Ectodermal cell (in vitro differentiated cells): Measurements from ENCODE around the gene PTPRN2.

Experiments
- H3K27ac ChIP-seq: 2 replicates; pipeline ENCODE4 v1.7.0; 2013; ENCODE audit warnings: mild to moderate bottlenecking, low read depth, low read length; ENCODE audit not compliant: insufficient read depth, poor library complexity, severe bottlenecking
- H3K27me3 ChIP-seq: 2 replicates; pipeline ENCODE4 v1.7.0; 2013; ENCODE audit warnings: mild to moderate bottlenecking, low read length; ENCODE audit not compliant: insufficient read depth, control insufficient read depth, poor library complexity, severe bottlenecking
- H3K36me3 ChIP-seq: one replicate; pipeline ENCODE4 v1.7.0; 2013; ENCODE audit warnings: low read length; ENCODE audit not compliant: control insufficient read depth, insufficient read depth
- H3K4me1 ChIP-seq: one replicate; pipeline ENCODE4 v1.7.0; 2013; ENCODE audit warnings: low read length; ENCODE audit not compliant: control insufficient read depth, insufficient read depth
- H3K4me3 ChIP-seq: 2 replicates; pipeline ENCODE4 v1.7.0; 2013; ENCODE audit warnings: low read depth, low read length, control low read depth; ENCODE audit not compliant: insufficient read depth
- H3K9me3 ChIP-seq: 2 replicates; pipeline ENCODE4 v1.7.0; 2013; ENCODE audit warnings: mild to moderate bottlenecking, low read length, moderate library complexity; ENCODE audit not compliant: control insufficient read depth
- WGBS, 2 experiments: methylation state at CpG; one replicate each; pipeline ENCODE4 v1.1.7; 2013; ENCODE audit warnings: missing lambda C conversion rate in 2 of 2; 5-methylcytosine and 5-hydroxymethylcytosine counted together

Gene PTPRN2

GRCh38 chr7:158398750-158399149, 188.9 kb downstream of the PTPRN2 start:
- H3K36me3 ChIP-seq: no peaks in the 10 kb centered on the region
- no peaks in the 10 kb centered on the region for H3K4me1 ChIP-seq
- no peaks in the 10 kb centered on the region for H3K27me3 ChIP-seq
- H3K27ac ChIP-seq: no peak overlapping the region
- 40 to 67% methylated on average over 1 of the region's 1 CpG for WGBS, 2 experiments
- H3K9me3 ChIP-seq: peaks cover 7% of the 10 kb centered on the region
- no peak overlapping the region for H3K4me3 ChIP-seq

GRCh38 chr7:158397885-158398284, 189.7 kb downstream of the PTPRN2 start:
- Histone ChIP-seq H3K4me3 (no peak overlapping the region), H3K27me3 (no peaks in the 10 kb centered on the region), H3K9me3 (peaks cover 7% of the 10 kb centered on the region), H3K27ac (no peak overlapping the region), H3K4me1 (no peaks in the 10 kb centered on the region), H3K36me3 (no peaks in the 10 kb centered on the region)
- 70 to 77% methylated on average over 6 of the region's 6 CpGs for WGBS, 2 experiments

- H3K9me3 ChIP-seq: peaks cover 7% of the 10 kb centered on the region
- H3K27me3 ChIP-seq: no peaks in the 10 kb centered on the region
- no peak overlapping the region for H3K27ac ChIP-seq
- H3K4me1 ChIP-seq: no peaks in the 10 kb centered on the region
- no peaks in the 10 kb centered on the region for H3K36me3 ChIP-seq
- H3K4me3 ChIP-seq: no peak overlapping the region
- 74 to 77% methylated on average over 10 of the region's 10 CpGs for WGBS, 2 experiments
These were observed 190.4 kb downstream of the PTPRN2 start for GRCh38 chr7:158396982-158397862.

GRCh38 chr7:158396301-158396905, 191.2 kb downstream of the PTPRN2 start:
- 80 to 82% methylated on average over 16 to 17 of the region's 17 CpGs for WGBS, 2 experiments

GRCh38 chr7:158395780-158396278, 191.8 kb downstream of the PTPRN2 start:
- Histone ChIP-seq H3K4me1 (no peaks in the 10 kb centered on the region), H3K27ac (no peak overlapping the region), H3K36me3 (no peaks in the 10 kb centered on the region), H3K9me3 (peaks cover 10% of the 10 kb centered on the region), H3K27me3 (no peaks in the 10 kb centered on the region), H3K4me3 (no peak overlapping the region)
- WGBS, 2 experiments: 88 to 90% methylated on average over 26 to 27 of the region's 28 CpGs

More at GRCh38 chr7:158396301-158396905, 191.2 kb downstream of the PTPRN2 start:
- no peak overlapping the region for H3K27ac ChIP-seq
- H3K36me3 ChIP-seq: no peaks in the 10 kb centered on the region
- peaks cover 7% of the 10 kb centered on the region for H3K9me3 ChIP-seq
- no peaks in the 10 kb centered on the region for H3K27me3 ChIP-seq
- no peaks in the 10 kb centered on the region for H3K4me1 ChIP-seq
- no peak overlapping the region for H3K4me3 ChIP-seq

GRCh38 chr7:158395349-158395748, 192.3 kb downstream of the PTPRN2 start:
- Histone ChIP-seq H3K4me3 (no peak overlapping the region), H3K4me1 (no peaks in the 10 kb centered on the region), H3K36me3 (no peaks in the 10 kb centered on the region), H3K27me3 (no peaks in the 10 kb centered on the region), H3K27ac (no peak overlapping the region), H3K9me3 (peaks cover 11% of the 10 kb centered on the region)
- 89 to 97% methylated on average over 10 to 30 of the region's 46 CpGs for WGBS, 2 experiments

- no peak overlapping the region for H3K27ac ChIP-seq
- 87 to 89% methylated on average over 21 to 22 of the region's 25 CpGs for WGBS, 2 experiments
- H3K9me3 ChIP-seq: peaks cover 11% of the 10 kb centered on the region
- H3K4me1 ChIP-seq: no peaks in the 10 kb centered on the region
- H3K4me3 ChIP-seq: no peak overlapping the region
- no peaks in the 10 kb centered on the region for H3K27me3 ChIP-seq
- no peaks in the 10 kb centered on the region for H3K36me3 ChIP-seq
These were observed 192.7 kb downstream of the PTPRN2 start for GRCh38 chr7:158394936-158395335.

- Histone ChIP-seq H3K9me3 (peaks cover 11% of the 10 kb centered on the region), H3K27me3 (no peaks in the 10 kb centered on the region), H3K27ac (no peak overlapping the region), H3K4me3 (no peak overlapping the region), H3K36me3 (no peaks in the 10 kb centered on the region), H3K4me1 (no peaks in the 10 kb centered on the region)
- WGBS, 2 experiments: 82 to 83% methylated on average over 16 of the region's 16 CpGs
These were observed 193.5 kb downstream of the PTPRN2 start for GRCh38 chr7:158393926-158394625.

GRCh38 chr7:158392251-158392650, 195.4 kb downstream of the PTPRN2 start:
- no peaks in the 10 kb centered on the region for H3K36me3 ChIP-seq
- H3K27ac ChIP-seq: no peak overlapping the region
- H3K4me3 ChIP-seq: no peak overlapping the region
- H3K4me1 ChIP-seq: no peaks in the 10 kb centered on the region
- 80% methylated on average over 11 of the region's 11 CpGs for WGBS, 2 experiments
- no peaks in the 10 kb centered on the region for H3K27me3 ChIP-seq
- H3K9me3 ChIP-seq: peaks cover 12% of the 10 kb centered on the region

- no peaks in the 10 kb centered on the region for H3K36me3 ChIP-seq
- 87 to 91% methylated on average over 4 of the region's 4 CpGs for WGBS, 2 experiments
- peaks cover 15% of the 10 kb centered on the region for H3K9me3 ChIP-seq
- H3K4me3 ChIP-seq: no peak overlapping the region
- H3K27ac ChIP-seq: no peak overlapping the region
- no peaks in the 10 kb centered on the region for H3K4me1 ChIP-seq
- no peaks in the 10 kb centered on the region for H3K27me3 ChIP-seq
These were observed 196.1 kb downstream of the PTPRN2 start for GRCh38 chr7:158391541-158391940.
